HCT116 (cell line): Measurements from ENCODE around the gene MEIS1.

Experiments
- EGR1 ChIP-seq: IDR thresholded peaks from 2 replicates; pipeline ENCODE4 v1.6.1; 2012; ENCODE audit warnings: low read depth
- ELF1 ChIP-seq: IDR thresholded peaks from 2 replicates; pipeline ENCODE4 v1.6.1; 2012; ENCODE audit warnings: low read depth, borderline replicate concordance
- EZH2 ChIP-seq: fragments of 200-600 bp; sonication (generic); IDR thresholded peaks from 2 replicates; pipeline ENCODE4 v1.6.1; 2017; ENCODE audit warnings: antibody characterized with exemption, mixed run types
- EZH2phosphoT487 ChIP-seq: fragments of 200-600 bp; IDR thresholded peaks from 2 replicates; pipeline ENCODE4 v1.6.1; 2018; ENCODE audit warnings: antibody characterized with exemption, borderline replicate concordance
- POLR2A ChIP-seq: IDR thresholded peaks from 2 replicates; pipeline ENCODE4 v1.7.0; 2011; ENCODE audit warnings: borderline replicate concordance; ENCODE audit not compliant: insufficient read depth, insufficient read length; ENCODE audit errors: extremely low read depth
- POLR2AphosphoS5 ChIP-seq: IDR thresholded peaks from 2 replicates; pipeline ENCODE4 v1.6.1; 2011; ENCODE audit warnings: mild to moderate bottlenecking, low read depth, low read length, moderate library complexity
- RAD21 ChIP-seq: IDR thresholded peaks from 2 replicates; pipeline ENCODE4 v1.6.1; 2012; ENCODE audit warnings: low read depth, mild to moderate bottlenecking
- SP1 ChIP-seq: IDR thresholded peaks from 2 replicates; pipeline ENCODE4 v1.6.1; 2012; ENCODE audit warnings: low read depth
- YY1 ChIP-seq: IDR thresholded peaks from 2 replicates; pipeline ENCODE4 v1.6.1; 2011; ENCODE audit warnings: low read length, low read depth, moderate library complexity, mild to moderate bottlenecking; ENCODE audit not compliant: insufficient replicate concordance; ENCODE audit errors: extremely low read depth
- ZFX ChIP-seq: fragments of 450-650 bp; IDR thresholded peaks from 2 replicates; pipeline ENCODE4 v1.6.1; 2017
- TF ChIP-seq, protein P1 (sequence below), 3 experiments: fragments of 200-600 bp in 1 of 3; sonication (generic) in 1 of 3; IDR thresholded peaks in 2 of 3; conservative IDR thresholded peaks in 1 of 3; 2 replicates each; pipeline ENCODE4 v1.5.1; 2012 to 2017; ENCODE audit warnings: low read depth in 2 of 3, low read length in 2 of 3, antibody characterized with exemption in 1 of 3, borderline replicate concordance in 1 of 3, control low read depth in 1 of 3, mild to moderate bottlenecking in 1 of 3, mixed read lengths in 1 of 3, mixed run types in 1 of 3, moderate library complexity in 1 of 3; ENCODE audit not compliant: insufficient read depth in 1 of 3
- TF ChIP-seq, protein P2 (sequence below): IDR thresholded peaks from 2 replicates; pipeline ENCODE4 v1.6.1; 2012; ENCODE audit warnings: low read depth

DNA sequence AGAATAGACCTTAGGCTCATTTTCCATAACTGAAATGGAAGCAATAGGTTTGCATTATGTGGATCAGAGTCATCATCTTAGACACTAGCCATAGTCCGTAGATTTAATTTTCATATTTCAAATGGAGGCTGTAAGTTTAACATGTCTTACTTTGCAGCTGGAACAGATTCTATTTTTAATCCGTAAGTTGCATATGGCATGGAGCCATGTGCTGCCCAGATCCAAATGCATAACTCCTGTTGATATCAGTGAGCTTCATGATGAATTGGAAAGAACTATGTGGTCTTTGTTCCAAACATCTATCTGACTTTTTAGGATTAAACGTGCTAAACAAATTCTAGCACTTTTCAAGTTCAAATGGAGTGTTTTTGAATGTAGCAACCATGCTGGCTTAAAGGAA, 43.4 kb downstream of the MEIS1 start:
- TF ChIP-seq, protein P1, sequence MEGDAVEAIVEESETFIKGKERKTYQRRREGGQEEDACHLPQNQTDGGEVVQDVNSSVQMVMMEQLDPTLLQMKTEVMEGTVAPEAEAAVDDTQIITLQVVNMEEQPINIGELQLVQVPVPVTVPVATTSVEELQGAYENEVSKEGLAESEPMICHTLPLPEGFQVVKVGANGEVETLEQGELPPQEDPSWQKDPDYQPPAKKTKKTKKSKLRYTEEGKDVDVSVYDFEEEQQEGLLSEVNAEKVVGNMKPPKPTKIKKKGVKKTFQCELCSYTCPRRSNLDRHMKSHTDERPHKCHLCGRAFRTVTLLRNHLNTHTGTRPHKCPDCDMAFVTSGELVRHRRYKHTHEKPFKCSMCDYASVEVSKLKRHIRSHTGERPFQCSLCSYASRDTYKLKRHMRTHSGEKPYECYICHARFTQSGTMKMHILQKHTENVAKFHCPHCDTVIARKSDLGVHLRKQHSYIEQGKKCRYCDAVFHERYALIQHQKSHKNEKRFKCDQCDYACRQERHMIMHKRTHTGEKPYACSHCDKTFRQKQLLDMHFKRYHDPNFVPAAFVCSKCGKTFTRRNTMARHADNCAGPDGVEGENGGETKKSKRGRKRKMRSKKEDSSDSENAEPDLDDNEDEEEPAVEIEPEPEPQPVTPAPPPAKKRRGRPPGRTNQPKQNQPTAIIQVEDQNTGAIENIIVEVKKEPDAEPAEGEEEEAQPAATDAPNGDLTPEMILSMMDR (IDR thresholded peaks at IDR 0.05 in 2 of 3, conservative IDR thresholded peaks at IDR 0.05 in 1 of 3; ENCODE audit: borderline replicate concordance in 1 of 3, insufficient read depth in 1 of 3, low read depth in 2 of 3, low read length in 2 of 3), result no peak
- no peak for TF ChIP-seq POLR2AphosphoS5
- no peak for TF ChIP-seq EZH2
- TF ChIP-seq POLR2A, result no peak
- TF ChIP-seq RAD21, result no peak
- TF ChIP-seq SP1, result no peak
- no peak for TF ChIP-seq ELF1
- no peak for TF ChIP-seq YY1
- TF ChIP-seq ZFX, result no peak
- no peak for TF ChIP-seq EZH2phosphoT487
- TF ChIP-seq, protein P2, sequence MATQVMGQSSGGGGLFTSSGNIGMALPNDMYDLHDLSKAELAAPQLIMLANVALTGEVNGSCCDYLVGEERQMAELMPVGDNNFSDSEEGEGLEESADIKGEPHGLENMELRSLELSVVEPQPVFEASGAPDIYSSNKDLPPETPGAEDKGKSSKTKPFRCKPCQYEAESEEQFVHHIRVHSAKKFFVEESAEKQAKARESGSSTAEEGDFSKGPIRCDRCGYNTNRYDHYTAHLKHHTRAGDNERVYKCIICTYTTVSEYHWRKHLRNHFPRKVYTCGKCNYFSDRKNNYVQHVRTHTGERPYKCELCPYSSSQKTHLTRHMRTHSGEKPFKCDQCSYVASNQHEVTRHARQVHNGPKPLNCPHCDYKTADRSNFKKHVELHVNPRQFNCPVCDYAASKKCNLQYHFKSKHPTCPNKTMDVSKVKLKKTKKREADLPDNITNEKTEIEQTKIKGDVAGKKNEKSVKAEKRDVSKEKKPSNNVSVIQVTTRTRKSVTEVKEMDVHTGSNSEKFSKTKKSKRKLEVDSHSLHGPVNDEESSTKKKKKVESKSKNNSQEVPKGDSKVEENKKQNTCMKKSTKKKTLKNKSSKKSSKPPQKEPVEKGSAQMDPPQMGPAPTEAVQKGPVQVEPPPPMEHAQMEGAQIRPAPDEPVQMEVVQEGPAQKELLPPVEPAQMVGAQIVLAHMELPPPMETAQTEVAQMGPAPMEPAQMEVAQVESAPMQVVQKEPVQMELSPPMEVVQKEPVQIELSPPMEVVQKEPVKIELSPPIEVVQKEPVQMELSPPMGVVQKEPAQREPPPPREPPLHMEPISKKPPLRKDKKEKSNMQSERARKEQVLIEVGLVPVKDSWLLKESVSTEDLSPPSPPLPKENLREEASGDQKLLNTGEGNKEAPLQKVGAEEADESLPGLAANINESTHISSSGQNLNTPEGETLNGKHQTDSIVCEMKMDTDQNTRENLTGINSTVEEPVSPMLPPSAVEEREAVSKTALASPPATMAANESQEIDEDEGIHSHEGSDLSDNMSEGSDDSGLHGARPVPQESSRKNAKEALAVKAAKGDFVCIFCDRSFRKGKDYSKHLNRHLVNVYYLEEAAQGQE, result no peak
- TF ChIP-seq EGR1, result no peak
